HG03196 (cell line): Measurements from ENCODE around the gene ABTB1.
A peak's percentile ranks its signal among the peaks of the same experiment; 100 is the strongest.

Source experiments
- ATAC-seq: cut with Tn5 transposase; IDR thresholded peaks from one replicate; pipeline ENCODE4 v1.9.1; 2021; ENCODE audit not compliant: unreplicated experiment

Gene ABTB1

GRCh38 chr3:127672429-127673190 lies at the start of gene ABTB1:
Gene ABTB1, plus strand, starts transcription at chr3:127672952. Its CDS starts 74 bp downstream, at chr3:127673026.
- ATAC-seq = peak; percentile 64

- no peak for ATAC-seq
Observed at GRCh38 chr3:127624063-127624462, 48.7 kb upstream of the ABTB1 start.

- no peak for ATAC-seq
Observed at GRCh38 chr3:127625821-127626220, 46.9 kb upstream of the ABTB1 start.

GRCh38 chr3:127628426-127628787 lies 44.3 kb upstream of the ABTB1 start:
- ATAC-seq = no peak

GRCh38 chr3:127628788-127629466 lies 43.8 kb upstream of the ABTB1 start, which contains the start of gene PODXL2:
Gene PODXL2, plus strand, starts transcription at chr3:127629185. Its CDS starts 35 bp downstream, at chr3:127629220.
- no peak for ATAC-seq

- no peak for ATAC-seq
Observed at GRCh38 chr3:127629467-127630403, 43.0 kb upstream of the ABTB1 start.

- no peak for ATAC-seq
Observed at GRCh38 chr3:127630811-127631714, 41.7 kb upstream of the ABTB1 start.

- ATAC-seq = no peak
Observed at GRCh38 chr3:127632035-127632820, 40.5 kb upstream of the ABTB1 start.

GRCh38 chr3:127634653-127635052 lies 38.1 kb upstream of the ABTB1 start:
- ATAC-seq = no peak

GRCh38 chr3:127637546-127637945 lies 35.2 kb upstream of the ABTB1 start:
- ATAC-seq = no peak

- no peak for ATAC-seq
Observed at GRCh38 chr3:127637971-127638370, 34.8 kb upstream of the ABTB1 start.

GRCh38 chr3:127639173-127640041 lies 33.3 kb upstream of the ABTB1 start:
- ATAC-seq = no peak

GRCh38 chr3:127640042-127640355 lies 32.8 kb upstream of the ABTB1 start:
- ATAC-seq = no peak

- ATAC-seq = no peak
Observed at GRCh38 chr3:127644641-127645370, 27.9 kb upstream of the ABTB1 start.

- no peak for ATAC-seq
Observed at GRCh38 chr3:127645371-127646015, 27.3 kb upstream of the ABTB1 start.

- no peak for ATAC-seq
Observed at GRCh38 chr3:127646501-127647046, 26.2 kb upstream of the ABTB1 start.

- no peak for ATAC-seq
Observed at GRCh38 chr3:127647166-127647844, 25.4 kb upstream of the ABTB1 start.
